ENCODE data around the gene FDXR.

Gene FDXR

DNA sequence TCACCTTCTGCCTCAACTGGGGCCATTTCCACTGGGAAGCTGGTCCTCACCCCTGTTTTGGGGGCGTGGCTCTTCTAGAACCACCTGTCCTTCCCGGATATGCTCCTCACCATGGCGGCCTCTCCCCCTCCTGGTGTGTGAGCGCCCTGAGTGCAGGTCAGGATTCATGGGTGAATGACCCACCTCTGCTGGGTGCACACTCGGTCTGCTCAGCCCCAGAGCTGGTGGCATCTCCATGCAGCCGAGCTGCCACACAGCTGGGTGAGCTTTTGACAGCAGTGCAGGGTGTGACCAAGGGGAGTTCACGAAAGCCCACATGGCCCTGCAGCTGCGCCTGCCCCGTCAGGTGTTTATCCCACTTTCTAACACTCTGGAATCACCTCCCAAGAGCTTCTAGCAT, 40.4 kb downstream of the FDXR start:
- DNase-seq: no peak

DNA sequence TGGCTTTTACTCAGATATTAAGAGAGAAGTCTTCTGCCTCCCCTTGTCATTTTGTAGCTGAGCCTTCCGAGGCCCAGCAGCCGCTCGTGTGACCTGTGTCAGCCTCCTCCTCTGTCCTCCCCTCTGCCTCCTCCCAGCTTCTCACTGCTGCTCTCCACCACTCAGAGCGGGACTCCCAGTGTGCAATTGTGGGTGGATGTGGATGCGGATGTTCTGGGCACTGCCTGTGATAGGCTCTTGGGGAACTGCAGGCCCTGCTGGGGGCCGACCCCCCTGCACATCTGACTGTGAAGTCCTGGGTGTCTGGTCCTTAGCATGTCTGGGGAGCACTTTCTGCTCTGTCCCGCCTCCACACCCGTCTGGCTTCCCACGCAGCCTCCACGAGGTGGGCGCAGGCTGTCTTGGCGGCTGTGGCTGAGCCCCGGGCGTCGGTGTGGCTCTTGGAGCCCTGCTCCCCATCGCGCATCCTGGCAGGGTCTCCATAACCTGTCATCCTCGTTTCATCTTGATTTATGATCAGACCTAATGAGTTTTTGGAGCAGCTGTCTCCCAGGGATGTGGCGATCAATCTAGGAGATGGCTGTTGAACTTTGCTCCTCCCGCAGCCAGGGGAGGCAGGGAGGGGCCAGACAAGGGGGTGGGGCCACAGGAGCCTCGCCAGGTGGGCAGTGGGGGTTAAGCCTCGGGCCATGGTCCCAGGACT, 41.2 kb downstream of the FDXR start:
- DNase-seq: no peak

DNA sequence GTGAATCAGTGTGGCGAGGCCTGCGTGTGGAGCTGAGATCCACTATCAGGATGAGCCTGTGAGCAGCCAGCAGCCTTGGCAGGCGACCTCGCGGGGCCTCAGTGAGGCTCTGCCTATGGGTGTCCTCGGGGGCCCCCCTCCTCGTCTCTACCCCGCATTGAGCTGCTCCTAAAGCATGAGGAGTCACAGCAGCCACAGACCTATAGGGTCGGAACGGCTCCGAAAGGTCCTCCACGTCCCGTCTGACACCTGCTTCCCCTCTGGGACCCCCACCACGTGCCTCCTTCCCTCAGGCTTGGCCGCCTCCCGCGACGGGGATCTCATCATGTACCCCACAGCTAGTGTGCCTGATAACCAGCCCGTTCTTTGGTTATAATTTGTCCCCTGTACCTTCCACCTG, 41.9 kb downstream of the FDXR start:
- no peak for DNase-seq

DNA sequence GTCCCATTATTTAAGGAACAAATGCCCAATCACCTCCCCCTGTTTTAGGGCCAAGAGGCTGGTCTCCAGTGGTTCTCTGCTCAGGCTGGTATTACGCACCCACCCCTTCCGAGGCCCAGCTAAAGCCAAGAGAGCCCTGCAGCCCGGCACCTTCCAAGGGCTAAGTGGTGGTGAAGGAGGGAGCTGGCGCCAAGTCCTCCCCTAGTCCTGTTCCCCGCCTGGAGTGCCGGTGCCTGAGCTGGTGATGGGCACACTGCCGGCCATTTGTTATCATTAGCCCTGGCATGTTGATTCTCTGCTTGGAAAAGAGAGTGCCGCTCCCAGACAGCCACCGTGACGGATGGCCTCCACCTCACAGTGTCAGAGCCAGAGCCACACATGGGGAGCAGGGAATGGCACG, 45.0 kb downstream of the FDXR start:
- no peak for DNase-seq

DNA sequence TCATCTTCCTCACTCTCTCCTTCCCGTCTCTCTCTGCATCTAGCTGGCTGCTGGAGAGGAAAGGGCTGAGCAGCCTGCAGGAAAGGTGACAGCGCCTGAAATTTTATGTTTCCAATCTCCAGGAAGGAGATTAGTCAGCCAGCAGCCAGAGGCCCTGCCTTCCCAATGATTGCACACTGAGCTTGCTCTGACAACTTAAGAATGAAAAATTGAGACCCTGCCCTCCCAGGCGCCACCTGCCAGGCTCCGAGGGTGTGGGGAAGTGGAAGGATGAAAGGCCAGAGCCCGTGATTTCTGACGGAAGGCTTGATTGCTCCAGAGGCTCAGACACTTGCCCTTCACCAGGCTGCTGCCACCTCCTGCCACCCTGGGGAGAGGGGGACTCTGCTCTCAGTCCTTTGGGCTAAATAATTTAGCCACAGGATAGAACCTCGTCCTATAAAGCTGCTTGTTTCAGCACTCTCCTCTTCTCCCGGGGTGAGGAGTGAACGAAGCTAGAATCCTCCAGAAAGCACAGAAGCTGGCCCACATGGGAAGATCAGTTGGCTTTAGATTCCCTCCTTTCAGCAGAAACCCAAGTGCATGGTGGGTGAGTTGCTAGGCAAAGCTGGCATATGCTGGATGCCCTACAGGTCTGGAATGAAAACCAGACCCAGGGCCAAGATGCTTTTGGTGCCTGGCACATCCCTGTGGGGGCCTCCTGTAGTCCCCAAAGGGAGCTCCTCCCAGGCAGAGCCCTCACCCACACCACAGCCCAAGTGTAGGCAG, 46.7 kb downstream of the FDXR start:
- DNase-seq: no peak

DNA sequence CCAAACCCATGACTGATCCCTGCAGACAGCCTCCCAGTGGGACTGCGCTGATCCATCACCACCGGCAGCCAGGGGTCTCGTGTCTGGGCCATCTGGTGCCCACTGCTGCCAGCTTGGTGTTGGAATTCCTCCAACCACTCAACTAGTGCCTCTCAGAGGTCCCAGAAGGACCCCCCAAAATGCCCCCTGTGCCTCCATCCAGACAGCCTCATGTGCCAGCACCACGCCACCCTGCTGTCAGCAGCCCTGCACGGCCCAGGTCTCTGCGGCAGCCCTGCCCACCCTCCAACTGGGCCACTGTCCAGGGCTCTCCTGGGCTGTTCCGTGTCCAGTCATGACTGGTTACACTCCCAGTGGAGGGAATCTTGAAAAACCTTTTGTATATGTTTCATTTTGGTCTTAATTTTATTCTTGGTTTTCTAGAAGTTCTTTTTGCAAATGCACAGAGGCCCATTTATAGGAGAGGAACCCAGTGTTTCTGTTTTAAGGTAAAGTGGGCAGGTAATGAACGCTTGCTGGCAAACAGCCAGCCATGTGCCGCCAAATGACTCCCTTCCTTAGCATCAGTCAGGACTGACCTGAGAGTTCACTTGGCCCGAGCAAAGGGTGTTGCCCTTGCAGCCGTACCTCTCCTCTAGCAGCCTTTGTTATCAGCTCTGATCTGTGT, 47.7 kb downstream of the FDXR start:
- no peak for DNase-seq

DNA sequence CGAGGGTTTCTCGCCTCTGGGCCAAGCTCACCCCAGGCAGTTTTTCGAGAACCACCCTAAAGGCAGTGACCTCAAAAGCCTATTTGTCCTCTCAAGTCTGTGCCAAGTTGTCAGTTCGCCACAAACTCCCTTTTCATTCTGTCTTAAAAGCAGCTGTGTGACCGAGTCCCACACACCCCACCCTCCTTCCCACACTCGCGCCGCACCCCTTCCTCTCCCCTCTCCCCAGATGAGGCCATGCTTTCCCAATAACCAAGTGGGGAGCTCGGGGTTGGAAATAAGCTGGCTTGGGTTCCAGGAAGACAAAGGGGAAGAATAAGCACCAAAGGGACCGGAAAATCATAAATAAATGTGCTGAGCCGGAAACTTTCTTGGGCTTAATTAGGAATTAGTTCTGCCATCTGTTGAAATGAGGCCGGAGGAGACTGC, 49.8 kb downstream of the FDXR start:
- DNase-seq: no peak

DNA sequence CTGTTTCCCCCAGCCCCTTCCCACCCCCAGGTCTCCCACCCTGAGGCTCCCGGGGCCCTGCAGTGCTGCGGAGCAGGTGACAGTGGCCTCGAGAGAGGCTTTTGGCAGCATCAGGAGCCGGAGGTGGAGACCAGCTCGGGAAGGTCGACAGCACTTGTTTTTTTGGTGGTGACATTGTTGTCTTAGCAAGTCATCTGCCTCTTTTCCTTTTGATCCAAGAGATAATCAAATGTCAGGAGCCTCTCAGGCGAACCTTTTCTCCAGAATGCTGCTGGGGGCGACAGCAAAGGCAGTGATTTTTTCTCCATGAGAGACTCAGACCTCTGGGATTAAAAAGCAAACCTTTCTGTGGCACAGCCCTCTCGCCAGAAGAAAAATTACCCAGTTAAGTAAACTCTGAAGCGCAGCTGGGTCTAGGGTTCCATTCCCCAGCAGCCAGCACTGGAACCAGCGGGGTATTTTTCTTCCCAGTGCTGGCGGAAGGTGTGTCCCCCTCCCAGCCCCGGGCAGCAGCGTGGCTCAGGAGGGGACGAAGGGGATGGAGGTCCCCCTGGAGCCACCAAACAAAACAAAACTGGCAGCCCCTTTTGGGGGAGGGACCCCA, 50.4 kb downstream of the FDXR start:
- DNase-seq: no peak

DNA sequence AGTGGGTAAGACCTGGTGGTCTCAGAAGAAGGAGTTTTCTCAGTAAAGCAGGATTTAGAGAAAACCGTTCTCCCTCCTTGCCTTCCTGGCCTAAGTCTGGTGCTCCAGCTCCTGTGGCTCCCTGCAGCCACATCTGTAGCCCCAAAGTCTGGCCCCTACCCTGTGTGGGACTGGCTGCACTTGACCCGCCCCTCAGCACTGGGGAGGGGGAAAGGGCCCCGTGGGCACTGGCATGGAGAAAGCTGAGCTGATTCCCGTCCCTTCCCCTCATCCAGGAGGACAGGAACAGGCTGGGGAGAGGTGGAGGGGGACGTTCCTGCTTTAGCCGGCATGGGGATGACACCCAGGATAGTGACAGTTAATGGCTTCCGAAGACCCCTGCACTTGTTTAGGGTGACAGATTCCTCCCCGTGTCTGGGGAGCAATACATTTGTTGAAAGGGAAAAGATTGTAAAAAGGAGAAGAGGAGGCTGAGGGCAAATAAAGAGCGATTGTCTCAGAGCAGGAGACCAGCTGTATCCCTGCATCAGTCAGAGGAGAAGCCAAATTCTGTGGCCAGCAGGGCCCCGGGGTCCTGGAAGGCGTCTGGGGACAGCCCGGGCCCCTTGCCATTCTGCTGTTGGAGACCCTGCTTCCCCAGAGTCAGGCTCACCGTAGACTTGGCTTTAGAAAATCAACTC, 51.0 kb downstream of the FDXR start:
- no peak for DNase-seq

DNA sequence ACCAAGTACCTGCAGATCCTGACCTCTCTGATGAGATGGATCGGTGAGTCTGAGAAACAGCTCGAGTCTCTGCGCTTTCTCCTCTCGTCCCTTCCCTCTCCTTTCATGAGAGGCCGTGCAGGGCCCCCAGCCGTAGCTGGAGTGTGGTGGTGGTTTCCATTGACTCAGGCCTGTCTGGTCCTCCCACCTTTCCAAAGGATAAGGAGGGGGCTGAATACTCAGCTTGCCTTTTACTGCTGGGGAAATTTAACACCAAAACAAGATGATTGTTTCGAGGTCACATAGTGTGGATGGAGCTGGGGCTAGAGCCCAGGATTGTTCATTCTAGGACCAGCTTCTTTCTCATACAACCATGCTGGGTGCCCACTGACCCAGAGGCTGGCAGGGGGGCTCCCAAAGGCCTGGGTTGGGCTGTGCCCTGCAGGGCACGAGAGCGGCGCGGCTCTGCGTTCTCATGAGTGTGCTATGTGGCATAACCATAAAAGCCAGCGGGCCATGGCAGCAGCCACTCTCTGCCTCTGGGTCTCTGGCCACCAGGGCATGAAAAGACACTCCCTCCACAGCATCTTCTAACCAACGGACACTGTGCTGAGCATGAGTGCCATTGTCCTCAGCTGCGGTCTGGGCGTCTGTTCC, 52.9 kb downstream of the FDXR start:
- DNase-seq: no peak

DNA sequence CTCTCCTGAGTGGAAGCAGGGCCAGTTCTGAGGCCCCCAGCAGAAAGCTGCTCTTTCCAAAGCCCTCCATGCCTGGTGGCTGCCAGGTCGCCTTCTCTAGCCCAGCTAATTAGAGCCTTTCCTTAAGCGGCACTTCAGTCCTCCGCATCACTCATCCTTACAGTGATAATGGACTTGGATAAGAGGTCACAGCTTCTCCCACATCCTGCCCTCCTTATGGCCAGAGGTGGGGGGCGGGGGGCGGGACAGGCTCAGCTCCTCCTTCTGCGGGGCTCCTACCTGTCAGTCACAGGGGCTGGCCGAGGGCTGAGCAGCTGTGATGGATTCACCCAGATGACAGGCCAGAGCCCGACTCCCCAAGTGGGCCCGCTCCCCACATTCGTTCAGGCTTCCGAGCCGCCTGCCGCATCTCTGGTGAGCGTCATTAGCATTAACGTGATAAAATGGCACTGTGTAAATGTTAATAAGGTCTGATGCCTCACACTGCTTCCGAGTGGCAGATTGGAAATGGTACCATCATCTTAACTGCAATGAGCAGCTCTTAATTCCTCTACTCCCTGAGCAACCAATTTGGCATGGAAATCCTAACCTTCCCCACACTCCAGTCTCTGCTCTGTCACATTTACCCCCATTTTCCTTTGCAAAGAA, 54.4 kb downstream of the FDXR start:
- no peak for DNase-seq

DNA sequence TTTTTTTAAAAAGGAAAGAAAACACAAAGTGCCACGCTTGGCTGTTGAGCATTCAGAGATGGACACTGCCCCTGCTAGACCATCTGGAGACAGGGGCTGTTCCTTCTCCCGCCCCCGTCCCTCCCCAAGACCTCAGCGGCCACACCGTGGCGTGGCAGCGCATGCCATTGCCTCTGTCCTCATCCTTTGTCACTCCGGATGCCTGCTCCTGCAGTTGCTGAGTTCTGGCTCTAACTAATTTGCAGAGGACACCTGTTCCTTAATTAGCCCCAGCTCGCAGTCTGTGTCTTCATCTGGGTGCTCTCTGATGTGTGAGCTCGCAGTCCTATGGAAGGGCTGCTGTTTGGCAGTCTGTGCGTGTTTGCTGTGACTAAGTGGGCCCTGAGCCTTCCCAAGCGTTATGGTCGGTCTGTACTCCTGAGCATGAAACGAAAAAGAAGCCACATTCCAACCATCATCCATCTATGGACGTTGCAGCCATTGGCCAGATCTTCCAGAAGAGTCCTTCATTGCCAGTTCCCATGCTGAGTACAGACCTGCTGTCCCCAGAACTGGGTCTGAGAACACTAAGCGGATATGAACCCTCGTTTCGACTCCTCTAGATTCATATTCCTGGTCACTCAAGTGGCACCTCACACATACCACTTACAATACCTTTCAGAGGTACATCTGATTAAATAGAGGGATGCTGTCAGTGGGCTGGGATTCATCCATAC, 55.7 kb downstream of the FDXR start:
- no peak for DNase-seq

DNA sequence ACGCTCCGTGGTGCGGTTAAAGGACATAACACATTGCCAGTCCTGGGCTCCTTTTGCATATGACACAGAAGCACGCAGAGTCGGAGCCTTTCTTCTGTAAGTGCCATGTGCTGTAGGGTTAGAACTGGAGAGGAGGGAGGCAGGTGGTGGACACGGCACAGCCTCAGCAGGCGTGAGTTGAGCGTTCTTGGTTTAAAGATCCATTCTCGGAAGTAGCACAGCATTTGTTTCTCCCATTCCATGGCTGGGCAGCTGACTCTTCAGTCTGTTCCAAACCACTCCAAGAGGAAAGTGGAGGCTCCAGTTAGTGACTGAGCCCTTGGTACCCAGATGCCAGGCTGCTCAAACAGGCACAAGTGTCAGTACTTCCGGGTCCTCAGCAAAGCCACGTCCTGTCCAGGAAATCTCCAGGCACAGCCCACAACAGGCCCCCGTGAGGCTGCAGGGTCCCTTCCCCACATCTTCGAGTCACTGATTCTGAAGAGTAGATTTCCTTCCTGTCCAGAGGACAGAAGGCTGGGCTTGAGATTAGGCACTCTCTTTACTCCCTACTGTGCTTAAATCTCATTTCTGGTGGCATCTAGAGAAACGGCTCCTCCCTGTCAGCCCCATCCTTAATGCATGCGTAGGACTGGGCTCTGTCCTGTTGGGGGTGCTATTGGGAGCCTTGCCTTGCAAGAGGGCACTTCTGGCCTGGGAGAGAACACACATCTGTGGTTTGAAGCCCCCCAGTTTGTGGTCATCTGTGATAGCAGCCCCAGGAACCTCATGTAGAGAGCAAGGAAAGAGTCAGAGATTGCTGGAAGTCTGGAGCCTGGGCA, 57.0 kb downstream of the FDXR start:
- no peak for DNase-seq

DNA sequence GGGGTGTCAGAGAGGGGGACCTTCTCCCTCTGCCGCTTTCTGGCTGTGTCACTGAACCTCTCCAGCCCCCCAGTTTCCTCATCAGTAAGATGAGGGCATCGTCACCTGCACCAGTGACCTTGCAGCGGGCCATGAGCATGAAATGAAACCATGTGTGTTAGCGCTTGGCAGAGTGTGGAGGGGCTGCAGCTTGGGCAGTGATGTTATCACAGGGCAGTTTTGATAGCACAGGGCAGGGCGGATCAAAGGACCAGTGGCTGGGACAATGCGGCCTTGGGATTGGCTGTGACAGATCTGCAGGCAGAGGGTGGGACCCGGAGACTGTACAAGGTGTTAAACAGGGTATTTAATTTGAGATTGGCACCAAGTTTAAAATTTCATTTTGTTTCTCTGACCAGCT, 57.7 kb downstream of the FDXR start:
- DNase-seq: no peak

DNA sequence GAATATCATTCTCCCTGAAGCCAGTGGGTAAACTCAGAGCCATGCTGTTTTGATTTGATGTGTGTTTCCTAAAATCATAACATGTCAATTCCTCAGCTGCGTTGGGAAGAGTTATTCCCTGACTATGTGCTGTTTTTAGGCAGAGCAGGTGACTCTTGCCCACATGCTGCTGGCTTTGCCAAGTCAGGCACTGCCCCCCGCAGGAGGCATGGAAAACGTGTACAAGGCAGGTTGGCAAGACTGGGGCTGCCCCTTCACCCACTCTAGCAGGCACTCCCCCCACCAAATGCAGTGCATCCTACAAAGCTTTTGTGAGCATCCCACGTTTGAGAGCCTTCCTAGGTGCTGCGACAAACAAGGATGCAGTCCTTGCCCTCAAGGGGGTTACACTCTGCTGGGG, 58.3 kb downstream of the FDXR start:
- DNase-seq: no peak

Data from stimulated activated naive CD4-positive, alpha-beta T cell (primary cell).